HG02678 (cell line): ENCODE results near the gene GSTO1.
A peak's percentile ranks its signal among the peaks of the same experiment; 100 is the strongest.
"Not testable (repeated sequence)": the region's sequence is repeated elsewhere in the genome, so short reads cannot be mapped to it uniquely, and the experiment has no call there.

Experiments used
- ATAC-seq: cut with Tn5 transposase; IDR thresholded peaks from one replicate; pipeline ENCODE4 v1.9.1; 2021; ENCODE audit warnings: mild to moderate bottlenecking, moderate library complexity; ENCODE audit not compliant: unreplicated experiment

GSTO1 gene

DNA sequence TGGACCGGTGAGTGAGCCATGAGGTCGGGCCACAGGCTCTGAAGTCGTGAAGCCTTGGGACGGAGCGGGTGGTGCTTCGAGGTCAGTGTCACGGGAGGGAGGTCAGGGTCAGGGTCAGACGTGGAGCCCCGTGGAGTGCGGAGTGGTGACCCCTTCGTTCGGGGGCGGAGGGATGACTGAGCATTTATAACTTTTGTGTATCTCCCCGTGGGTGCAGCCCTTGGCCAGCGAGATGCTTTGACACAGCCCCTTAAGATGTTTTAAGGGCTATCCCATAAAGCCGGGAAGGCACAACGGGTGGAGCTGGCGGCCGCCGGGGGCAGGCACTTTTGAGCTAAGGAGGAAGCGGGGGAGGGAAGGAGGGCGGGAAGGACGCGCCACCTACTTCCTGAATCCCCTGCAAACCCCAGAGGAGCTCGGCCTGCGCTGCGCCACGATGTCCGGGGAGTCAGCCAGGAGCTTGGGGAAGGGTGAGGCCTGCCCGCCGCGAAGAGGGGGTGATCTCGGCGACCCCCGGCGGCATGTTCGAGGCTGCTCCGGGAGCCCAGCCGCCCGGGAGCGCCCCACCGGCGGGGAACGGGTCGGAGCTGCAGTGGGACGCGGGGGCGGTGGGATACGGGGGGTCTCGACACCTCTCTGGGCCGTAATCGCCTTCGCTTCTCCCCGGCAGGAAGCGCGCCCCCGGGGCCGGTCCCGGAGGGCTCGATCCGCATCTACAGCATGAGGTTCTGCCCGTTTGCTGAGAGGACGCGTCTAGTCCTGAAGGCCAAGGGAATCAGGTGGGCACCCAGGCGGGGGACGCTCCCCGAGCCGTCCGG lies at the start of gene GSTO1:
Gene GSTO1 (plus strand): TSS at position 400 of the 818 bp plus-strand sequence. CDS start 37 bp downstream, at position 437.
- peak; percentile 78 for ATAC-seq

DNA sequence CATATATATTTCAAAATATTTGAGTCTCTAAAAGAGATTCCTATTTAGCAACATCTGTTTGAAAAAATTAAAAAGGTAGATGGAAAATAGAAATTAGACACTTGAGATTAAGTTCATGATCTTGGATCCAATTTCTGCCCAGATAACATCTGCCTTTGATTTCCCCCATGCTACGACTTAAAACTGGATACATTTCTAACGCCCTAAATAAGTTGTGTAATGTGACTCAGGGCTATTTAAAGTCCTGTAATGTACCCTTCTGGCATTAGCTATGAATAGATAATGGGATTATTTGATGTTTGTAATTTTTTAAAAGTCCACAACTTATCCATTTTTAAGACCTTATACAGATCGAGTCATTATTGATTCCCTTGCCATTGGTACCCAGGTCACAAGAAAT lies 46.0 kb upstream of the GSTO1 start:
- ATAC-seq, result no peak

GRCh38 chr10:104209575-104210198 lies 45.0 kb upstream of the GSTO1 start:
- no peak for ATAC-seq

- no peak for ATAC-seq
Observed at GRCh38 chr10:104216631-104217030, 38.1 kb upstream of the GSTO1 start.

DNA sequence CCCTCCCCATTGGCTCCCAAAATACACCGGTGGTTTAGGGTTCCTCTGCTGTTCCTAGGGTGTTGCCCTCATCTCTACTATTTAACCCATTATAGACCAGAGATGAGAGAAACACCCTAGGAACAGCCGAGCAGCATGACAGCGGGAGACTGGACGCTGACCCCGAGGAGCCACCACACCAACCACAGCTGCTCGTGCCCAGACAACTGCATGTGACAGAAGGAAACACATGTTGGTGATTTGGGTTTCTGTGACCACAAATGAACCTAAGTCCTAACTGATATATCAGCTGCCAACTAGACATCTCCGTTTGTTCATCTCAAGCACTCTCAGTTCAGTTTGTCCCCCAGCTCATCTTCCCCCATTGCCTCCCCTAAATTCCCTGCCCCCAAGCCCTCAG lies 35.9 kb upstream of the GSTO1 start:
- no peak for ATAC-seq

DNA sequence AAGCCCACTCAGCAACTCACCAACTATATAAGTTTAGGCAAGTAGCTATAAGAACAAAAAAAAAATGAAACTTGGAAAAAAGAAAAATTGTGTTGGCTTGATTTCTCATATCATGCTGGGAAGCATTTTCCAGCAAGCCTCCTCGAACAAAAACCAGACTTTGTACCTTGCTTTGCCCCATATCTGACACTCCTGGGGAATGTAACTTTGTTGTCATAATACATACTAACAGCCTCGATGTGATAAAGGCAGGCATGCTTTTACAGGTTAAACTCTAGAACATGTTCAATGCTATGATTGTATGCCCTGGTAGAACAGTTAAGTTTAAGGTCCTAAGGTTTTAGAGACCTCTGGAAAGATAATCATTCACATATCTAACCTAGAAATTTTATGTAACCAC lies 34.2 kb upstream of the GSTO1 start:
- no peak for ATAC-seq

- ATAC-seq, result no peak
Observed at GRCh38 chr10:104223304-104223703, 31.4 kb upstream of the GSTO1 start.

GRCh38 chr10:104230490-104230889 lies 24.2 kb upstream of the GSTO1 start:
- ATAC-seq, result no peak

GRCh38 chr10:104231784-104232612 lies 22.7 kb upstream of the GSTO1 start, which contains the start of gene CFAP43:
CFAP43 (minus strand) TSS chr10:104232364; CDS start chr10:104232246, 118 bp downstream.
- peak; percentile 100 for ATAC-seq

GRCh38 chr10:104232613-104233102 lies 22.0 kb upstream of the GSTO1 start:
- no peak for ATAC-seq

DNA sequence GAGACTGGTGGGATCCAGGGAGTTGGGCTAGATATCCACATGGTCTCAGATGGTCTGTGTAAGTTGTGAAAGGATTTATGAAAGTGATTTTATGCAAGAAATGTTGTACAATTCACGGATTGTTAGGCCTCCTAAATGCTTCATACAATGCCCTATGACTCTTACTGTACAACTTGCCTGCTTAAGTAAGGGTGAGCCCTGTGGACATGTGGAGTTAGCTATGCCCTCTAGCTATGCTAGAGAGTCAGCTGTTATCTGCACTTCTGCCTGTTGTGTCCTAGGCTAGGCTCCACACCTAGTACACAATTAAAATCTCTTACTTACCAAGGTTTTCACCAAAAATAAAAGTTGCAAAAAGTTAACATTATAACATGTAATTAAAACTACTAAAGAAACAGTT lies 20.9 kb upstream of the GSTO1 start:
- ATAC-seq, result no peak

GRCh38 chr10:104234934-104235333 lies 19.8 kb upstream of the GSTO1 start:
- ATAC-seq, result no peak

- no peak for ATAC-seq
Observed at GRCh38 chr10:104235801-104236200, 18.9 kb upstream of the GSTO1 start.

DNA sequence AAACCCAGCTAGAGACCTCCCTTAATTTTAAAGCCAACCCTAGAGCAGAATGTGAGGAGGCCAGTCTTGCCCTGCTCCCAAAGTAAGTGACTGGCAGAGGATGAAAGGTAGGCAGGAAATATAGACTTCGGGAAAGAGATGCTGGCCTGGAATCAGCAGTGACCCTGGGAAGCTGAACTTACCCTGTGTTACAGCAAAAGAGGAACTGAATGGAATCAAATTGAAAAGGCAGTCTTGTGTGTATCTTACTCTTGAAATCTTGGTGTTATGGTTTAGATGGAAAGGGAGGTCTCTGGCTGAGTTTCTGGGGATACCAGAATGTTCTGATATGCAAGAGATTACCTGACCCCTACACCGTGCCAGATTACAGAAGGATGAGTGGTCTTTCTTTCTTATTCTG lies 14.6 kb upstream of the GSTO1 start:
- no peak for ATAC-seq

DNA sequence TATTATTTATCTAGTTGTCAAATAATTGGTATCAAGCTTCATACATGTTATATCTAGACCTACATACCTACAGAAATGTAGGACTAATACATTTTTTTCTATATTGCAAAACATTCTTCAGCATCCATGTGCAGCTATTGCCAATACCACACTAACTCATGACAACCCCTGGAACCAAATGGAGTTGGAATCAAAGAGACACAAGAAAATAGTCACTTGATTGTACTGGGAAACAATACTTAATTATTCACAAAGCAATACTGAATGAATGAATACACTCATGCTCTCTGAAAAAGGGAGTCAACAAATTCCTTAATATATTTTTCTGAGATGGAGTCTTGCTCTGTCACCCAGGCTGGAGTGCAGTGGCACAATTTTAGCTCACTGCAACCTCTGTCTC lies 12.1 kb upstream of the GSTO1 start:
- no peak for ATAC-seq

- ATAC-seq, result not testable (repeated sequence)
Observed at GRCh38 chr10:104243009-104243408, 11.7 kb upstream of the GSTO1 start.

DNA sequence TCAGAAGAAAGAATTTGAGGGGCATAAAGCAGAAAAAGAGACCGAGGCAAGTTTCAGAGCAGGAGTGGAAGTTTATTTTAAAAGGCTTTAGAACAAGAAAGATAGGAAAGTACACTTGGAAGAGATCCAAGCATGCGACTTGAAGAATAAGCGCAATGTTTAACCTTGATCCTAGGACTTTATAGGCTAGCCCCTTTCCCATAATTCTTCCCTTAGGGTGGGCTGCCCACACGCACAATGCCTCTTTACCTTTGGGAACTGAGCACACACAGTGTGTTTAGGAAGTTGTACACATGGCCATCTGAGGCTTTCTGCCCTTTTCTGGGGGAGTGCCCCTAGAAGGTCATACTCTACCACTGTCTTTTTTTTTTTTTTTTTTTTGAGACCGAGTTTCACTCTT lies 11.2 kb upstream of the GSTO1 start:
- ATAC-seq, result no peak

DNA sequence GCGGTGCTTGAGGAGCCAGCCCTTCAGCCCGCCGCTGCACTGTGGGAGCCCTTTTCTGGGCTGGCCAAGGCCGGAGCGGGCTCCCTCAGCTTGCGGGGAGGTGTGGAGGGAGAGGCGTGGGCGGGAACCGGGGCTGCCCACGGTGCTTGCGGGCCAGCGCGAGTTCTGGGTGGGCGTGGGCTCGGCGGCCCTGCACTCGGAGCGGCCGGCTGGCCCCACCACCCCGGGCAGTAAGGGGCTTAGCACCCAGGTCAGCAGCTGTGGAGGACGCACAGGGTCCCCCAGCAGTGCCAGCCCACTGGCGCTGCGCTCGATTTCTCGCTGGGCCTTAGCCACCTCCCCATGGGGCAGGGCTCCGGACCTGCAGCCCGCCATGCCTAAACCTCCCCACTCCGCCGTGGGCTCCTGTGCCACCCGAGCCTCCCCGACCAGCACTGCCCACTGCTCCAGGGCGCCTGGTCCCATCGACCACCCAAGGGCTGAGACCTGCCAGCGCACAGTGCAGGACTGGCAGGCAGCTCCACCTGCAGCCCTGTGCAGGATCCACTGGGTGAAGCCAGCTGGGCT lies 9.5 kb upstream of the GSTO1 start:
- ATAC-seq, result no peak

GRCh38 chr10:104246976-104247375 lies 7.7 kb upstream of the GSTO1 start:
- ATAC-seq, result no peak

GRCh38 chr10:104247513-104248146 lies 7.1 kb upstream of the GSTO1 start:
- ATAC-seq, result no peak
